NCI-H748 (cell line): ENCODE data around the gene RFX3.
A peak's percentile ranks its signal among the peaks of the same experiment; 100 is the strongest.

Experiments used
- DNase-seq: peaks from one replicate; lab custom pipeline; 2025; ENCODE audit not compliant: unreplicated experiment; lab: John Stamatoyannopoulos, UW

The RFX3 gene

GRCh38 chr9:3290231-3290840 lies 235.5 kb downstream of the RFX3 start:
- DNase-seq = no peak

- DNase-seq = no peak
These were observed 237.1 kb downstream of the RFX3 start for GRCh38 chr9:3288686-3289085.

- no peak for DNase-seq
These were observed 240.2 kb downstream of the RFX3 start for GRCh38 chr9:3285365-3286161.

GRCh38 chr9:3282365-3282764 lies 243.4 kb downstream of the RFX3 start:
- DNase-seq = no peak

GRCh38 chr9:3281399-3281798 lies 244.4 kb downstream of the RFX3 start:
- no peak for DNase-seq

GRCh38 chr9:3277200-3277599 lies 248.6 kb downstream of the RFX3 start:
- DNase-seq = no peak

GRCh38 chr9:3271581-3271980 lies 254.2 kb downstream of the RFX3 start:
- peak; percentile 32 for DNase-seq

GRCh38 chr9:3271157-3271556 lies 254.6 kb downstream of the RFX3 start:
- DNase-seq = no peak

- DNase-seq = no peak
These were observed 257.6 kb downstream of the RFX3 start for GRCh38 chr9:3268223-3268622.

- no peak for DNase-seq
These were observed 262.1 kb downstream of the RFX3 start for GRCh38 chr9:3263698-3264097.

GRCh38 chr9:3262826-3263529 lies 262.8 kb downstream of the RFX3 start:
- DNase-seq = no peak

GRCh38 chr9:3261484-3261883 lies 264.3 kb downstream of the RFX3 start:
- DNase-seq = no peak

GRCh38 chr9:3256571-3257330 lies 269.1 kb downstream of the RFX3 start:
- DNase-seq = no peak

- no peak for DNase-seq
These were observed 274.5 kb downstream of the RFX3 start for GRCh38 chr9:3251309-3251708.

- DNase-seq = no peak
These were observed 275.1 kb downstream of the RFX3 start for GRCh38 chr9:3250741-3251140.

- no peak for DNase-seq
These were observed 278.6 kb downstream of the RFX3 start for GRCh38 chr9:3247211-3247610.

GRCh38 chr9:3246241-3246640 lies 279.6 kb downstream of the RFX3 start:
- peak; percentile 39 for DNase-seq

GRCh38 chr9:3244963-3245653 lies 280.7 kb downstream of the RFX3 start:
- DNase-seq = peak; percentile 86

- DNase-seq = no peak
These were observed 282.1 kb downstream of the RFX3 start for GRCh38 chr9:3243683-3244082.

GRCh38 chr9:3241290-3241689 lies 284.5 kb downstream of the RFX3 start:
- DNase-seq = no peak
